GM18499 (cell line): ENCODE results near the gene DIABLO.

Experiments used
- ATAC-seq: cut with Tn5 transposase; IDR thresholded peaks from one replicate; pipeline ENCODE4 v1.9.1; 2021; ENCODE audit warnings: moderate number of reproducible peaks; ENCODE audit not compliant: insufficient read depth, unreplicated experiment

DIABLO gene

DNA sequence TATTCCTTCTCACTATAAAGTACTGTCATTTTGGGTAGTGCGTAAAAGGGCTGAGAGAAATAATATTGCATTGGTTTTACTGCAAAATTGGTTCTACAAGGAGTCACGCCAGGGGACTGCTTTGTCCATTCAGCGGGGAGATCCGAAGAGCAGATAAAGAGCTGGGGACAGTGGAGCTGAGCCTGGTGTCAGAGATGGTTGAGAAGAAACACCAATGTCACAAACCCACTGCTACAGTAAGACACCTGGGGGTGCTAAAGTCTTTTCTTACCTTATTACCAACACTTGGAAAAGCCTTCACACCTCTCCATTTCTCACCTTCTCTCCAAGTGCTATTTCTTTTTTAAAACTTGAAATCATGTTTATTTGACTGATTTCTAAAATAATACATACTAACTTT is 66.0 kb downstream of the DIABLO start:
- ATAC-seq: no peak

DNA sequence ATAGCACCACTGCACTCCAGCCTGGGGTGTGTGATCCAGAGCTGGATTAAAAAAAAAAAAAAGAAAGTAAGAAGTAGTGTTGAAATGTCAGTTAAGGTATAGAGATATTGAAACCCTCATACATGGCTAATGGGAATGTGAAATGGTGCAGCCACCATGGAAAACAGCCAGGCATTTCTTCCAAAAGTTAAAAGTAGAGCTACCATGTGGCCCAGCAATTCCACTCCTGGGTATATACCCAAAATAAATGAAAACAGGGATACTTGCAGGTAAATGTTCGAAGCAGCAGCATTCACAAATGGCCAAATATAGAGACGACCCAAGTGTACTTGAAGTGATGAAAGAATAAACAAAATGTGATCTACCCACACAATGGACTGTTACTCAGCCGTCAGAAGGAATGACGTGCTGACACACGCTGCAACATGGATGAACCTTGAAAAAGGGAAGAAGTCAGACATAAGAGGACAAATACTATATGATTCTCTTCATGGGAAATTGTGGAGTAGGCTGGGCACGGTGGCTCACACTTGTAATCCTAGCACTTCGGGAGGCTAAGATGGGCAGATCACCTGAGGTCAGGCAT is 67.1 kb downstream of the DIABLO start:
- no peak for ATAC-seq
